H1 (cell line): Measurements from ENCODE around the gene TEAD1. TPM values are rescaled to one million over a fixed set of nuclear protein-coding genes. Genes with fewer than 3 reads are reported as not detected.

Experiments used
- CTCF ChIA-PET: fragments of 300-600 bp; sonication (Branson Sonifier 250); formaldehyde crosslinking; loops from one replicate; lab custom pipeline; 2021; ENCODE audit not compliant: partially characterized antibody; lab: Charles Lee
- POLR2A ChIA-PET: fragments of 300-600 bp; sonication (Branson Sonifier 250); formaldehyde crosslinking; loops from one replicate; lab custom pipeline; 2021; ENCODE audit warnings: inconsistent platforms; ENCODE audit not compliant: partially characterized antibody; lab: Charles Lee
- DNase-seq, 2 experiments: peaks; one replicate each; pipeline versions ENCODE4 v3.0.0 to v3.0.0-alpha.2; 2010 to 2022; ENCODE audit warnings: low spot score in 2 of 2, low read depth in 1 of 2, mixed read lengths in 1 of 2
- FAIRE-seq: peaks from 2 replicates; lab custom pipeline; 2011; peaks lifted over from hg19 to GRCh38; lab: Jason Lieb, UNC
- H2AFZ ChIP-seq: 2 replicates; pipeline ENCODE4 v1.8.1; 2012; ENCODE audit warnings: low read length, inconsistent platforms
- H2AK5ac ChIP-seq: 2 replicates; pipeline ENCODE4 v1.6.1; 2013; ENCODE audit warnings: low read depth, low read length
- H2BK120ac ChIP-seq: replicated peaks from 2 replicates; pipeline ENCODE3; 2013; ENCODE audit warnings: low read depth, low read length, inconsistent platforms
- H2BK12ac ChIP-seq: 2 replicates; pipeline ENCODE4 v1.6.1; 2013; ENCODE audit warnings: low read depth, low read length
- H2BK15ac ChIP-seq: 2 replicates; pipeline ENCODE4 v1.6.1; 2013; ENCODE audit warnings: low read length
- H2BK20ac ChIP-seq: 2 replicates; pipeline ENCODE4 v1.6.1; 2013; ENCODE audit warnings: low read length
- H2BK5ac ChIP-seq: 2 replicates; pipeline ENCODE4 v1.6.1; 2013; ENCODE audit warnings: low read depth, low read length
- H3K14ac ChIP-seq: 2 replicates; pipeline ENCODE4 v1.6.1; 2013; ENCODE audit warnings: inconsistent platforms; ENCODE audit not compliant: insufficient read length
- H3K18ac ChIP-seq: 2 replicates; pipeline ENCODE4 v1.6.1; 2013; ENCODE audit warnings: low read length; ENCODE audit errors: extremely low read depth
- H3K23ac ChIP-seq: 2 replicates; pipeline ENCODE4 v1.6.1; 2013; ENCODE audit warnings: inconsistent platforms; ENCODE audit not compliant: insufficient read length
- H3K23me2 ChIP-seq: 2 replicates; pipeline ENCODE4 v1.6.1; 2013; ENCODE audit warnings: low read depth, low read length
- H3K27ac ChIP-seq: 2 replicates; pipeline ENCODE4 v1.6.1; 2011; ENCODE audit warnings: low read depth, low read length, inconsistent platforms
- H3K27me3 ChIP-seq, 4 experiments: replicated peaks in 1 of 4; 1 replicate in 1 of 4; 2 replicates in 3 of 4; pipeline versions ENCODE4 v1.6.1 to v1.8.1; 2011 to 2013; ENCODE audit warnings: low read length in 3 of 4, mild to moderate bottlenecking in 3 of 4, inconsistent platforms in 2 of 4, mixed read lengths in 2 of 4, moderate library complexity in 1 of 4; ENCODE audit not compliant: control insufficient read depth in 3 of 4, insufficient read depth in 3 of 4; ENCODE audit errors: extremely low read depth in 1 of 4
- H3K36me3 ChIP-seq, 4 experiments: 2 replicates each; pipeline versions ENCODE4 v1.6.1 to v1.8.1; 2011 to 2013; ENCODE audit warnings: mild to moderate bottlenecking in 4 of 4, low read length in 3 of 4, moderate library complexity in 2 of 4, control low read depth in 1 of 4, inconsistent platforms in 1 of 4; ENCODE audit not compliant: insufficient read depth in 4 of 4, control insufficient read depth in 2 of 4
- H3K4ac ChIP-seq: replicated peaks from 2 replicates; pipeline ENCODE3; 2013; ENCODE audit warnings: low read length, low read depth, mixed read lengths, inconsistent platforms; ENCODE audit not compliant: insufficient read length
- H3K4me1 ChIP-seq, 4 experiments: replicated peaks in 1 of 4; 1 replicate in 1 of 4; 2 replicates in 3 of 4; pipeline versions ENCODE4 v1.6.1 to v1.8.1; 2011 to 2013; ENCODE audit warnings: low read length in 3 of 4, inconsistent platforms in 2 of 4, mixed read lengths in 1 of 4; ENCODE audit not compliant: insufficient read depth in 4 of 4, control insufficient read depth in 3 of 4
- H3K4me2 ChIP-seq, 2 experiments: 2 replicates each; pipeline versions ENCODE4 v1.6.1 to v1.8.1; 2011 to 2013; ENCODE audit warnings: low read depth in 2 of 2, low read length in 2 of 2, control low read depth in 1 of 2, inconsistent platforms in 1 of 2, mild to moderate bottlenecking in 1 of 2; ENCODE audit not compliant: insufficient read depth in 1 of 2
- H3K4me3 ChIP-seq, 4 experiments: fragments of 200-600, 300-600 bp in 1 of 4; sonication (generic), shearing (Covaris generic), sonication (Bioruptor Twin) in 1 of 4; 2 replicates each; pipeline versions ENCODE4 v1.5.1 to v1.8.1; 2011 to 2016; ENCODE audit warnings: low read length in 4 of 4, low read depth in 3 of 4, control low read depth in 2 of 4, inconsistent platforms in 2 of 4, mild to moderate bottlenecking in 2 of 4, mixed read lengths in 1 of 4, moderate library complexity in 1 of 4; ENCODE audit not compliant: insufficient read depth in 2 of 4; ENCODE audit errors: extremely low read depth in 1 of 4
- H3K56ac ChIP-seq: replicated peaks from 2 replicates; pipeline ENCODE3; 2013; ENCODE audit warnings: low read depth, mild to moderate bottlenecking, mixed read lengths, low read length, inconsistent platforms; ENCODE audit not compliant: insufficient read length
- H3K79me1 ChIP-seq: 2 replicates; pipeline ENCODE4 v1.6.1; 2013; ENCODE audit warnings: low read depth, low read length, control low read depth
- H3K79me2 ChIP-seq, 2 experiments: 2 replicates each; pipeline versions ENCODE4 v1.6.1 to v1.8.1; 2012 to 2013; ENCODE audit warnings: low read length in 2 of 2, mild to moderate bottlenecking in 2 of 2, inconsistent platforms in 1 of 2; ENCODE audit not compliant: insufficient read depth in 2 of 2, control insufficient read depth in 1 of 2
- H3K9ac ChIP-seq, 4 experiments: replicated peaks in 1 of 4; 1 replicate in 1 of 4; 2 replicates in 3 of 4; pipeline versions ENCODE4 v1.6.1 to v1.8.1; 2011 to 2013; ENCODE audit warnings: low read depth in 3 of 4, low read length in 3 of 4, control low read depth in 2 of 4, mild to moderate bottlenecking in 2 of 4, moderate library complexity in 2 of 4, inconsistent platforms in 1 of 4; ENCODE audit errors: extremely low read depth in 1 of 4
- H3K9me3 ChIP-seq, 2 experiments: 2 replicates each; pipeline versions ENCODE4 v1.6.1 to v1.8.1; 2012 to 2013; ENCODE audit warnings: mild to moderate bottlenecking in 2 of 2, moderate library complexity in 2 of 2, control low read depth in 1 of 2, inconsistent platforms in 1 of 2, low read depth in 1 of 2, low read length in 1 of 2, mixed read lengths in 1 of 2; ENCODE audit not compliant: insufficient read depth in 2 of 2
- H4K20me1 ChIP-seq, 2 experiments: replicated peaks in 1 of 2; 2 replicates each; pipeline versions ENCODE3 to v1.8.1; 2011 to 2013; ENCODE audit warnings: inconsistent platforms in 2 of 2, low read length in 2 of 2, mild to moderate bottlenecking in 1 of 2; ENCODE audit not compliant: insufficient read depth in 2 of 2, control insufficient read depth in 1 of 2
- H4K5ac ChIP-seq: 2 replicates; pipeline ENCODE4 v1.6.1; 2013; ENCODE audit warnings: low read length, low read depth, mixed read lengths, inconsistent platforms; ENCODE audit not compliant: insufficient read length
- H4K8ac ChIP-seq: 2 replicates; pipeline ENCODE4 v1.8.0; 2013; ENCODE audit warnings: mild to moderate bottlenecking, moderate library complexity, low read length, inconsistent platforms; ENCODE audit not compliant: insufficient read depth; ENCODE audit errors: extremely low read depth
- H4K91ac ChIP-seq: replicated peaks from 2 replicates; pipeline ENCODE3; 2013; ENCODE audit warnings: low read length, mixed read lengths, inconsistent platforms; ENCODE audit not compliant: insufficient read length
- E2F6 ChIP-seq: IDR thresholded peaks from 2 replicates; pipeline ENCODE4 v1.6.1; 2012; ENCODE audit warnings: inconsistent platforms
- KDM4A ChIP-seq: IDR thresholded peaks from one replicate; pipeline ENCODE4 v1.7.1; 2012; ENCODE audit warnings: low read depth, mild to moderate bottlenecking, moderate library complexity, low read length, inconsistent platforms; ENCODE audit not compliant: severe bottlenecking
- MAFK ChIP-seq: IDR thresholded peaks from 2 replicates; pipeline ENCODE4 v1.6.1; 2012; ENCODE audit warnings: low read depth, mild to moderate bottlenecking, improper control_type of control experiment, low read length
- NANOG ChIP-seq: IDR thresholded peaks from 2 replicates; pipeline ENCODE4 v1.6.1; 2011; ENCODE audit warnings: low read length, low read depth, mild to moderate bottlenecking, inconsistent platforms; ENCODE audit not compliant: insufficient read depth, poor library complexity, severe bottlenecking
- SUZ12 ChIP-seq: fragments of 200-600 bp; sonication (generic); IDR thresholded peaks from 2 replicates; pipeline ENCODE4 v1.6.1; 2012; ENCODE audit warnings: mild to moderate bottlenecking, inconsistent platforms, low read length, moderate library complexity, mixed read lengths
- WGBS, 2 experiments: shearing (Covaris generic) in 1 of 2; methylation state at CpG; one replicate each; pipeline versions ENCODE4 v1.1.6 to v1.1.7; 2013 to 2015; ENCODE audit warnings: low lambda C conversion rate in 2 of 2, mixed read lengths in 2 of 2, inconsistent platforms in 1 of 2, low coverage in 1 of 2, missing lambda C conversion rate in 1 of 2; ENCODE audit not compliant: insufficient replicate concordance in 2 of 2, insufficient coverage in 1 of 2, insufficient read length in 1 of 2; ENCODE audit errors: extremely low coverage in 1 of 2, missing lambda C conversion rate in 1 of 2; 5-methylcytosine and 5-hydroxymethylcytosine counted together
- polyA plus RNA-seq, 7 experiments: library from polyadenylated mRNA; depleted of rRNA in 3 of 7; stranded (reverse) in 5 of 7; unstranded in 2 of 7; fragments of >200 nt in 5 of 7; fragments of 200-250 nt in 2 of 7; gene quantifications; 1 replicate in 5 of 7; 2 replicates in 1 of 7; 4 replicates in 1 of 7; pipeline versions ENCODE4 v1.2.1 to v1.2.3, GENCODE V29; 2011 to 2013; ENCODE audit warnings: missing spikeins in 2 of 7, mixed read lengths in 2 of 7
- total RNA-seq: library from RNA; stranded (reverse); fragmentation: NEBNext Ultra II Directional; extraction: Animal tissue kit (Norgen Biotek cat#: 25700); gene quantifications from 2 replicates; pipeline ENCODE4 v1.2.1, GENCODE V29; 2021

Gene TEAD1
- total and polyA plus RNA-seq, 2 of the 8 experiments (the other 6 are each of a cell fraction or from before 2014, with no cell fraction given) = 15.6 to 67.4 TPM

- no peak overlapping the region for H3K4me2 ChIP-seq
- WGBS, 2 experiments = 87% methylated on average over 3 of the region's 3 CpGs; no CpG with 5 or more reads in 1 of the 2 experiments
- H4K8ac ChIP-seq = no peak overlapping the region
- no peak overlapping the region for H2BK120ac ChIP-seq
- H3K23ac ChIP-seq = no peak overlapping the region
- H3K27ac ChIP-seq = no peak overlapping the region
- no peak overlapping the region for H2BK15ac ChIP-seq
- no peaks in the 10 kb centered on the region for H4K20me1 ChIP-seq
- no peak overlapping the region for H3K14ac ChIP-seq
- no peaks in the 10 kb centered on the region for H3K4me1 ChIP-seq
- no peaks in the 10 kb centered on the region for H3K36me3 ChIP-seq
- H3K4me3 ChIP-seq = no peak overlapping the region
- no peaks in the 10 kb centered on the region for H3K79me2 ChIP-seq
- H3K23me2 ChIP-seq = no peaks in the 10 kb centered on the region
- no peaks in the 10 kb centered on the region for H3K27me3 ChIP-seq
- no peak overlapping the region for H4K91ac ChIP-seq
- H3K56ac ChIP-seq = no peak overlapping the region
- ChIA-PET POLR2A (no interaction called here), CTCF (no interaction called here)
- H3K18ac ChIP-seq = no peak overlapping the region
- no peak overlapping the region for H4K5ac ChIP-seq
- no peak overlapping the region for H3K9ac ChIP-seq
- FAIRE-seq (no peak), DNase-seq (no peak)
- no peaks in the 10 kb centered on the region for H3K79me1 ChIP-seq
- H3K9me3 ChIP-seq = peaks cover 0 to 11% of the 10 kb centered on the region in 2 experiments; a peak in 2 of 4 replicates
- no peak overlapping the region for H2BK5ac ChIP-seq
- H3K4ac ChIP-seq = no peak overlapping the region
- no peak overlapping the region for H2AK5ac ChIP-seq
- no peak overlapping the region for H2BK20ac ChIP-seq
- no peak overlapping the region for H2AFZ ChIP-seq
- no peak overlapping the region for H2BK12ac ChIP-seq
- TF ChIP-seq NANOG (no peak), SUZ12 (no peak), KDM4A (no peak), E2F6 (no peak), MAFK (no peak)
These were observed 16.9 kb upstream of the TEAD1 start for GRCh38 chr11:12657336-12657735.
